ENCODE measurements around the gene UGT1A10.

Gene UGT1A10

GRCh38 chr2:233791151-233791882 is 155.1 kb downstream of the UGT1A10 start:
- Histone ChIP-seq H3K27me3 (ENCODE audit: insufficient read depth, poor library complexity, severe bottlenecking) (no peaks in the 10 kb centered on the region), H3K27ac (replicated peaks) (no peak overlapping the region), H3K4me3 (replicated peaks; ENCODE audit: insufficient read depth, low read length) (no peak overlapping the region)
- DNase-seq (ENCODE audit: low read depth in 1 of 2, low spot score in 1 of 2): no peak
- TF ChIP-seq GABPA (IDR thresholded peaks at IDR 0.05; ENCODE audit: low read depth) (no peak), CTCF (IDR thresholded peaks at IDR 0.05; ENCODE audit: insufficient read depth, low read length) (no peak), SPI1 (IDR thresholded peaks at IDR 0.05; ENCODE audit: borderline replicate concordance, low read depth) (no peak), REST (IDR thresholded peaks at IDR 0.05; ENCODE audit: insufficient replicate concordance, low read depth) (no peak), POLR2AphosphoS5 (IDR thresholded peaks at IDR 0.05; ENCODE audit: low read depth) (no peak)

- Histone ChIP-seq H3K27ac (replicated peaks) (no peak overlapping the region), H3K27me3 (ENCODE audit: insufficient read depth, poor library complexity, severe bottlenecking) (no peaks in the 10 kb centered on the region), H3K4me3 (replicated peaks; ENCODE audit: insufficient read depth, low read length) (no peak overlapping the region)
- no peak for TF ChIP-seq REST (IDR thresholded peaks at IDR 0.05; ENCODE audit: insufficient replicate concordance, low read depth)
- TF ChIP-seq POLR2AphosphoS5 (IDR thresholded peaks at IDR 0.05; ENCODE audit: low read depth): no peak
- no peak for TF ChIP-seq GABPA (IDR thresholded peaks at IDR 0.05; ENCODE audit: low read depth)
- TF ChIP-seq CTCF (IDR thresholded peaks at IDR 0.05; ENCODE audit: insufficient read depth, low read length): no peak
- no peak for TF ChIP-seq SPI1 (IDR thresholded peaks at IDR 0.05; ENCODE audit: borderline replicate concordance, low read depth)
- DNase-seq (ENCODE audit: low read depth in 1 of 2, low spot score in 1 of 2): no peak
Observed at GRCh38 chr2:233791883-233792329, 155.7 kb downstream of the UGT1A10 start.

- no peak overlapping the region for H3K4me3 ChIP-seq (replicated peaks; ENCODE audit: insufficient read depth, low read length)
- DNase-seq (ENCODE audit: low read depth in 1 of 2, low spot score in 1 of 2): no peak
- TF ChIP-seq GABPA (IDR thresholded peaks at IDR 0.05; ENCODE audit: low read depth) (no peak), CTCF (IDR thresholded peaks at IDR 0.05; ENCODE audit: insufficient read depth, low read length) (no peak), SPI1 (IDR thresholded peaks at IDR 0.05; ENCODE audit: borderline replicate concordance, low read depth) (no peak), POLR2AphosphoS5 (IDR thresholded peaks at IDR 0.05; ENCODE audit: low read depth) (no peak)
- no peaks in the 10 kb centered on the region for H3K27me3 ChIP-seq (ENCODE audit: insufficient read depth, poor library complexity, severe bottlenecking)
- no peak overlapping the region for H3K27ac ChIP-seq (replicated peaks)
Observed at GRCh38 chr2:233792720-233793119, 156.5 kb downstream of the UGT1A10 start.

Measured in HL-60 (cell line).